Stimulated activated CD8-positive, alpha-beta memory T cell treated with anti-CD3 and anti-CD28 coated beads, Interleukin-7, amount 100 ng/mL, for 1 hour (primary cell): ENCODE data around the gene PGBD4.
"Not testable (repeated sequence)": the region's sequence is repeated elsewhere in the genome, so short reads cannot be mapped to it uniquely, and the experiment has no call there.

Experiments
- DNase-seq, 2 donors: peaks; one replicate each; pipeline ENCODE4 v3.0.0-alpha.2; 2020; ENCODE audit warnings: low read depth in 2 of 2

The PGBD4 gene

GRCh38 chr15:34114215-34114614 is 12.3 kb downstream of the PGBD4 start:
- no peak for DNase-seq

GRCh38 chr15:34114739-34115138 is 12.9 kb downstream of the PGBD4 start:
- DNase-seq = no peak

- no peak for DNase-seq
These were observed 14.7 kb downstream of the PGBD4 start for GRCh38 chr15:34116620-34117019.

GRCh38 chr15:34119291-34119690 is 17.4 kb downstream of the PGBD4 start:
- no peak for DNase-seq

- DNase-seq = not testable (repeated sequence)
These were observed 18.5 kb downstream of the PGBD4 start for GRCh38 chr15:34120420-34120819.

- not testable (repeated sequence) for DNase-seq
These were observed 19.9 kb downstream of the PGBD4 start for GRCh38 chr15:34121786-34122185.

- DNase-seq = no peak
These were observed 20.9 kb downstream of the PGBD4 start for GRCh38 chr15:34122771-34123183.

GRCh38 chr15:34124651-34125050 is 22.8 kb downstream of the PGBD4 start:
- no peak for DNase-seq

GRCh38 chr15:34125945-34126344 is 24.1 kb downstream of the PGBD4 start:
- DNase-seq = no peak

- no peak for DNase-seq
These were observed 24.6 kb downstream of the PGBD4 start for GRCh38 chr15:34126522-34126921.

GRCh38 chr15:34128898-34129297 is 27.0 kb downstream of the PGBD4 start:
- DNase-seq = no peak

- DNase-seq = no peak
These were observed 31.0 kb downstream of the PGBD4 start for GRCh38 chr15:34132881-34133280.

GRCh38 chr15:34133511-34133910 is 31.6 kb downstream of the PGBD4 start:
- no peak for DNase-seq

GRCh38 chr15:34147371-34148140 is 45.7 kb downstream of the PGBD4 start:
- no peak for DNase-seq

GRCh38 chr15:34154725-34155204 is 52.9 kb downstream of the PGBD4 start:
- no peak for DNase-seq

GRCh38 chr15:34155859-34156258 is 54.0 kb downstream of the PGBD4 start:
- DNase-seq = no peak
